HG02973 (cell line): ENCODE data around the gene DCT.
"Not testable (repeated sequence)": the region's sequence is repeated elsewhere in the genome, so short reads cannot be mapped to it uniquely, and the experiment has no call there.

Experiments
- ATAC-seq: cut with Tn5 transposase; IDR thresholded peaks from one replicate; pipeline ENCODE4 v1.9.1; 2021; ENCODE audit warnings: moderate library complexity; ENCODE audit not compliant: unreplicated experiment

The DCT gene

DNA sequence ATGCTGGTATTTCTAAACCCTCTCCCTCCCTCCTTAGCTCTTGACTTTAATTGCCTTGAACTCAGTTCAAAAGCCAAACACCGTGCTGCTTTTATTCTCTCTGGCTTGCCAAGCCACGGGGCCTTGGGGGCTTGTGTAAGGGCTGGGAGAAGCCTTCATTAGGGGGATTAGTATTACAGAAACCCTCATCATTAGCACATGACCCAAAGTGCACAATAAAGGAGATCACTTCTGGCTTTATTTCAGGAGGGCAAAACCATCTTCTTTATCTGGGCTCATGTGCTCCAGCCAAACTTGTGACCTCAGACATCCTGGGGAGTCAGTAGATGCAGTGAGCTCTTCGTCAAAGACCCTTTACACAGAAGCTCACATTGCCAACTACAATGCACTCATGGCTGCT is at the start of gene DCT:
Gene DCT (minus strand): TSS at position 67 of the 400 bp plus-strand sequence. CDS start 427 bp downstream, outside the sequence.
- no peak for ATAC-seq

DNA sequence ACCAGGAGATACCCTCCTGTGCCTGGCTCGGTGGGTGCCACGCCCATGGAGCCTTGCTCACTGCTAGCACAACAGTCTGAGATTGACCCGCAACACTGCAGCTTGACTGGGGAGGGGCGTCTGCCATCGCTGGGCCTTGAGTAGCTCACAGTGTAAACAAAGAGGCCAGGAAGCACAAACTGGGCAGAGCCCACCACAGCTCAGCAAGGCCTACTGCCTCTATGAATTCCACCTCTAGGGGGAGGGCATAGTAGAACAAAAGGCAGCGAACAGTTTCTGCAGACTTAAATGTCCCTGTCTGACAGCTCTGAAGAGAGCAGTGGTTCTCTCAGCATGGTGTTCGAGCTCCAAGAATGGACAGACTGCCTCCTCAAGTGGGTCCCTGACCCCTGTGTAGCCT is 47.5 kb upstream of the DCT start:
- not testable (repeated sequence) for ATAC-seq

GRCh38 chr13:94525781-94526180 is 46.3 kb upstream of the DCT start:
- no peak for ATAC-seq

DNA sequence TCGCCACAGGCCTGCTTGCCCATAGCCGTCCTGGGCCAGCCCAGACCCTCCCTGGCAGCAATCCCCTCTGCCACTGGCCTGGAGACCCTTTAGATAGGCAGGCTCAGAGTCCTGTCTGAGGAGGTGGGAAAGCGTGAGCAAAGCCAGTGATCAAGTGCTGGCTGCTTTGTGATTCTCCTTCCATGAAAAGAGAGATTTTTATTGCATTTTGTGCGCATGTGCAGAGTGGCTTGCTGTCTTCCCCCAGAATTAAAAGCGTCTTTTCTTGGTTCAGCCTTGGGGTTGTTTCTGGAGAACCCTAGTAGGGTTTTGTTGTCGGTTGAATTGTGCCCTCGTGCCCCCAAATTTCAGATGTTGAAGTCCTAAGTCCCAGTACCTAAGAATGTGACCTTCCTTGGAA is 44.9 kb upstream of the DCT start:
- no peak for ATAC-seq

- no peak for ATAC-seq
Measured at GRCh38 chr13:94520001-94520400, 40.5 kb upstream of the DCT start.

DNA sequence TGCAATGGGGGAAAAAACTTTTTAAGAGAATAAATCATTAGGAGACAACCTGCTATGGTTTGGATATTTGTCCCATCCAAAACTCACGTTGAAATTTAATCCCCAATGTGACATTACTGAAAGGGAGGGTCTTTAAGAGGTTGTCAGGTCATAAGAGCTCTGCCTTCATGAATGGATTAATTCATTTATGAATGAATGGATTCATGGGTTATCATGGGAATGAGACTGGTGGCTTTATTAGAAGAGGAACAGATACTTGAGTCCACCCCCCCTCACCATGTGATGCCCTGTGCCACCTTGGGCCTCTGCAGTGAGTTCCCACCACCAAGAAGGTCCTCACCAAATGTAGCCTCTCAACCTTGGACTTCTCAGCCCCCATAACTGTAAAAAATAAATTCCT is 37.0 kb upstream of the DCT start:
- no peak for ATAC-seq

- no peak for ATAC-seq
Measured at GRCh38 chr13:94515911-94516310, 36.4 kb upstream of the DCT start.

DNA sequence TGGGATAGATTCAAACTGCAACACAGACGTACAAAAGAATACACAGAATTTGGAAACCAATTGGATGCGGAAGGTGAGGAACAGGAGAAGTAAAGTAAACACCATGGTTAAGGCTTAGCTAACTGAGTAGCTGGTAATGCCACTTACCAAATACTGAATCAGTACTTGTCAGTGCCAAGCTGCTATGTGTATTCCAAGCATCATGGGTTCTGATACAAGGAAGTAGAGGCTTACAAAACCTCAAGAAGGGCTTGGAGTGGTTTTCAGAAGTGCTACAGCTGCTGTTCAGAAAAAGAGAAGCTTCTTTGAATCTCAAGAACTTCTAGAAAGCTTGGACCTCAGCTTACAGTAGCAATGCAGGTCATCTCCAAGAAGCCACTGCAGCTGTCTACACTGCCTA is 35.9 kb upstream of the DCT start:
- no peak for ATAC-seq

DNA sequence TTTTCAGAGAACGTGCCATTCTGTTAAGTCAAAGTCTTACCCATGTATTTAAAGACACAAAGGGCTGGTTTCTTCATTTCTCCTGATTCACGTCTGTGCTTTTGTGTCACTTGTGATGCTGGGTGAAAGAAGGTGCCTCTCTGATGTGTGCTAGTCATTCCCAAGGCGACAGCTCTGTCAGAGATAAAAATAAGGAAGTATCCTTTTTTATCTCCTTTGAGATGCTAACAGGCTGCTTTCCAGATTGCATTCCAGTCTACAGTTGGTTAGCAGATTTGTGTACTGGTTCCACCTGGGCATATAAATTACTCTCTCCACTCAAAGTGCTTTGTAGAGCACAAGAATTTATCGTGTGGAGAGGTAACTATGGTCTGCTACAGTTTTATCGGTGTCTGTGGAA is 33.5 kb upstream of the DCT start:
- no peak for ATAC-seq

DNA sequence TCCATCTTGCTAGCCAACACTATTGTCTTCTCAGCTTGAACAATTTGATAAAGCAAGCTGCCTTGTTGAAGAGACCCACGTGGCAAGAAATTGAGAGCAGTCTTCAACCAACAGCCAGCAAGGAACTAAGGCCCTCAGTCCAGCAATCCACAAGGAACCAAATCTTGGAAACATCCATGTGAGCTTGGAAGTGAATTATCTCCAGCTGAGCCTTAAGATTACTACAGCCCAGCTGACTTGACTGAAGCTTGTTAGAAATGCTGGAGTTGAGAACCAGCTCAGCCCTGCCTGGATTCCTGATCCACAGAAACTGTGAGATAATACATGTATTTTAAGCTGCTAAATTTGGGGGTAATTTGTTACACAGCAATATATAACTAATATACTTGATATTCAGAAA is 26.2 kb upstream of the DCT start:
- ATAC-seq = no peak

DNA sequence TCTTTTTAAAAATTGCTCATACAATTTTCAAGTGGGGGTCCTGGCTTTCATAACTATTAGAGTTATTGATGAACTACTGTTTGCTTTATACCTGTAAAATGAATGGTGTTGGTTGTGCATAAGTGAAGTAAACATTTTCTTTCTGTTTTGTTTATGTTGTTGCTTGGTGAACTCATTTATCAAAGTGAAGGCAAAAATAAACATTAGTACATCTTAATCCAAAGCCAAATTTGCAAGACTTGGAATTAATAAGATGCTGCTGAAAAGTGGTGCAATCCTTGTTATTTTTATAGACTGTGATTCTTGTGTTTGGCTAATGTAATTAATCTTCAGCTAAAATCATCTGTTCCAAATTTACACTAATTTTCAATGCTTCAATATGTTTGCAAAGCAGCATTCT is 24.4 kb upstream of the DCT start:
- no peak for ATAC-seq

DNA sequence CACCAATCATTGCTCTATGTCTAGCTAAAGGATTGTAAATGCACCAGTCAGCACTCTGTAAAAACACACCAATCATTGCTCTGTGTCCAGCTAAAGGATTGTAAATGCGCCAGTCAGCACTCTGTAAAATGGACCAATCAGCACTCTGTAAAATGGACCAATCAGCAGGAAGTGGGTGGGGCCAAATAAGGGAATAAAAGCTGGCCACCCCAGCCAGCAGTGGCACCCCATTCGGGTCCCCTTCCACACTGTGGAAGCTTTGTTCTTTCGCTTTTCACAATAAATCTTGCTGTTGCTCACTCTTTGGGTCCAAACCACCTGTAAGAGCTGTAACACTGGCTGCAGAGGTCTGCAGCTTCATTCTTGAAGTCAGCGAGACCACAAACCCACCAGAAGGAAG is 19.3 kb upstream of the DCT start:
- ATAC-seq = not testable (repeated sequence)

DNA sequence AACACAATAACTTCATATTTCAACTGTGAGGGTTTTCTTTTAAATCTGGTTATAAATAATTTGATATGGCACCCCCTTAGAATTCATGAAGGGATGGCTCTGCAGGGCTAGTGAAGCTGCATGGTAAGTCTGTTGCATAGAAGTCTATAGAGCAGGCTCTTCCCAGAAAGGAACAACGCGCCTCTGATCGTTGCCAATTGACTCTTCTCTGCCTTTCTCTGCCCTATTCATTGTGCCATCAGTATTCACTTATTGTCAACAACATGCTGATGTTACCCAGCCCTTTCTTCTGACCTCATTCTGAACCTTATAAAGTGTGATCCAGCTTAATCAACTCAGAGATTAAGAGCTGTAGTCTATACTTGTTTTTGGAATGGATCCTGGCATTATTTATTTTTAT is 16.3 kb upstream of the DCT start:
- ATAC-seq = no peak

DNA sequence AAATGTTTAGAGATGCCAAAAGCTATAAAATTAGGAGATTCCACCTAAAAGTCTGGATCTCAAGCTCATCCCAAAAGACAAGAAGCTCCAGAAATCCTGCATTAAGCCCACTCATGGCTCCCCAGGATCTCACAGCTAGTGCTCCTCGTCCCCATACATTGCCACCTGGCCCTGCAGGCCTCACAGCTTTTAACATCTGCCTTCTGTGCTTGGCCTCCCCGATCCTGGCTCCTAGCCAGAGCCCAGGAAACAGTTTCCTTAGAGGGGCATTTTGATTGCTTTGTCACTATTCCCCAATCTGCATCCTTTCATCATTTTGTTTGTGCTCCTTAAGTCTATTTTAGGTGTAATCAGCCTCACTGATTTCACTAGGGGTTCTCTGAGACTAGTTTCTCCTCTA is 14.5 kb upstream of the DCT start:
- ATAC-seq = no peak

DNA sequence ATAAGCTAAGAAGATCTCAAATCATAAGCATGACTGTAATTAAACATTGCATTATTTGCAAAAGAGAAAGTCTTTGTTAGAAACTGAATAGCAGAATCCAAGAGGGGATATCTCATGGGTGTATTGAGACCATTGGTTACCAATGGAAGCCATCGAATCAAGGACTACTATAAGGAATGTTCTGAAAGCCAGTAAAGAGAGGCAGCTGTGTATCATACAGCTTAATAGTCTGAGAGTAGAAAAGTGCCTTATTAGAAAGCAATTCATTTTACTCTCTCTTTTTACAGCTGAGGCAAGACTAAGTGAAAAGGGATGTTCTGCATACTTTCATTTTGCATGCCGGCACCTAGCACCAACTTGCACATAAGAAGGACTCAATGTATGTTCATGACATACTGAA is 7.6 kb upstream of the DCT start:
- ATAC-seq = no peak

DNA sequence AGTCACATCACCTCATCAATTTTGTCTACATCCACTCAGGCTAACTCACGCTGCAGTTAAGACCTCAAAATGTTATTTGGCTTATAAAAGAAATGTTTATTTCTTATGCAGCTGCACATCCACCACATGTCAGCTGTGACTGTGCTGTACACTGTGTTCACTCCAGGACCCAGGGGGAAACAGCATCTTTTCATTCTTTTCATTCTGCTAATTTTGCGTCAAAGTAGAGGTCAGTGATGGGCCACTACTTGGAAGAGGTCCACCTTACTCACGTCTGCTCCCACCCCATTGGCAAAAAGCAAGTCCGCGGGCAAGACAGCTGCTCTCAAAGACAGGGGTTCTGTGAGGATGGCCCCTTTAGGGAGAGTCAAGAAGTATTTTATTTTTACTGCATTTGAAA is 4.5 kb upstream of the DCT start:
- ATAC-seq = no peak

DNA sequence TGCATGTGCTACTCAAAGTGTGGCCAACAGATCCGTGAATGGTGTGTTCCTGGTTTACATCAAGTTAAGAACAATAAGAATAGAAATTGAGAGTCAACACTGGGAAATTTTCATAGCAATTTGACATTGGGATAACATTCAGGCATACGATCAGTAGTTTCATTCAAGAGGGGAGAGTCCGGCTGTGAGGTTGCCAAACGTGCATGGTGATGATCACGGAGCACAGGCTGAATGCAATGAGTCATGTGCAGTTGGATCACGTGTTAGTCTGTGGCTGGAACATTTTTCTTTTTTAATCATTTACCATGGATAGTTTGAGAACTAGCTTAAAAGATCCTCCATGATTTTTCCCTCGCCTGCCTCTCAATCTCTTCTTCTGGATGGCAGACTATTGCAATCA is 2.5 kb upstream of the DCT start:
- no peak for ATAC-seq

DNA sequence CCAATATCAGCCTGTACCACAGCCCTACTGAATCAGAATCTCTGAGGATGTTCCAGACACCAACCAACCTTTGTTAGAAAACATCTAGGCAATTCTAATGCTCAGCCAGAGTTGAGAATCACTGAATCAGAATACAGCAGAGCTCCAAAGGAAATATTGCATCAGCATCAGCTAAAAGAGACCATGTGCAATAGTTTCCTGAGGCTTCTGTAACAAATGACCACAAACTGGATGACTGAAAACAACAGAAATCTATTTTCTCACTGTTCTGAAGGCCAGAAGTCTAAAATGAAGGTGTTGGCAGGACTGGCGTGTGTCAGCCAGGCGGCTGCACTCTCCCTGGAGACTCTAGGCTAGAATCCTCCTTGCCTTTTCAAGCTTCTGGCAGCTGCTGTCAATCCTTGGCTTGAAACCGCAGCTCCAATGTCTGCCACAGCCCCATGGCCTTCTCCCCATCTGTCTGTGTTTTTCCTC is 1.2 kb upstream of the DCT start:
- ATAC-seq = no peak

- ATAC-seq = no peak
Measured at GRCh38 chr13:94478913-94479312, 569 bp downstream of the DCT start.

- no peak for ATAC-seq
Measured at GRCh38 chr13:94470126-94470525, 9.4 kb downstream of the DCT start.

GRCh38 chr13:94464771-94465170 is 14.7 kb downstream of the DCT start:
- ATAC-seq = no peak

- ATAC-seq = no peak
Measured at GRCh38 chr13:94462670-94463069, 16.8 kb downstream of the DCT start.

- no peak for ATAC-seq
Measured at GRCh38 chr13:94459116-94459515, 20.4 kb downstream of the DCT start.

GRCh38 chr13:94455414-94455813 is 24.1 kb downstream of the DCT start:
- ATAC-seq = no peak
